GM19099 (cell line): Measurements from ENCODE around the gene HSPH1.
A peak's percentile ranks its signal among the peaks of the same experiment; 100 is the strongest.

Experiments used
- POLR2A ChIP-seq: IDR thresholded peaks from 3 replicates; pipeline ENCODE4 v1.6.1; 2011; ENCODE audit warnings: low read depth; ENCODE audit not compliant: insufficient read length; ENCODE audit errors: extremely low read depth

The HSPH1 gene

DNA sequence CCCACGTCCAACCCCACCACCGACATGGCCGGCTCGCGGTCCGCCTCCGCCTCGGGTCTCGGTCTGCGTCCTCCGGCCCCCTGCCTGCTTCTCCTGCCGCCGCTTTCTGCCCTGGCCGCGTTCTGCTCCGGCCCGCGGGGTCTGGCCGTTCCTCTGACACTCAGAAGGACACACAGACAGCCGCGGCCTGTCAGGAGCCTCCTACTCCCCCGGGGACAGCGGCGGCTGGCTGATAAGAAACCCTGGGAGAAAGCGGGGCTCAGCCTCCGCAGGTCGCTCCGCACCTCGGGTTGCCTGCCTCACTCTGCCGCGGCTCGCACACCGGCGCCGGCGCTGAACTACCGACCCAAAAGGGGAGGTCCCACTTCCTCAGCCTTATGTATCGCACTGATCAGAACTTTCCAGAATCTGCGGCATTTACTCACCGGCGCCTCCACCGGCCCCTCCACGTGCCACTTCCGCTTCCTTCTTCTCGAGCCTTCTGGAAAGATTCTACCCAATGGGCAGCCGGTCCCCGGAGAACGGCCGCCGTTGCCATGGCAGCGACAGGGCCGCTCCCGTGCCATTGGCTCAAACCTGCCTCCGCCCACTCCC is at the start of gene HSPH1:
Gene HSPH1, minus strand, starts transcription at position 348 of the 594 bp plus-strand sequence. Its CDS starts 322 bp downstream, at position 26.
- peak; percentile 91 for TF ChIP-seq POLR2A

DNA sequence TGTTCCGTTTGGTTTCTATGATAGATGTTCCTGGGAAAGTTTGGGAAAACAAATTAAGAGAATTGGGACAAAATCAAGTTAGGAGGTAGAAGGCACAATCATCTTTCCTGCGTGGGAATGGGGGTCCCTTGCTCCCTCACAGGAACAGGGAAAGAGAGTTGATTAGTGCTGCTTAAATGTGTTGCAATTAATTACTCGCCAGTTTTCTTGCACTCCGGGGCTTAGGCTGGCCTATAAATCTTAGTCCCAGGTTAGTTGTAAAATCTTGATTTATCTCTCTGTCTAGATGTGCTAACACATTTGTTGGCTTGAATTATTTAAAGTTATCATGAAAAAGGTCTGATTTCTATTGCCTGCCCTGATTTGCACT is 48.1 kb upstream of the HSPH1 start:
- TF ChIP-seq POLR2A = no peak

- TF ChIP-seq POLR2A = no peak
Observed at GRCh38 chr13:31209172-31209840, 47.6 kb upstream of the HSPH1 start.

GRCh38 chr13:31208559-31209122 is 46.9 kb upstream of the HSPH1 start:
- no peak for TF ChIP-seq POLR2A

DNA sequence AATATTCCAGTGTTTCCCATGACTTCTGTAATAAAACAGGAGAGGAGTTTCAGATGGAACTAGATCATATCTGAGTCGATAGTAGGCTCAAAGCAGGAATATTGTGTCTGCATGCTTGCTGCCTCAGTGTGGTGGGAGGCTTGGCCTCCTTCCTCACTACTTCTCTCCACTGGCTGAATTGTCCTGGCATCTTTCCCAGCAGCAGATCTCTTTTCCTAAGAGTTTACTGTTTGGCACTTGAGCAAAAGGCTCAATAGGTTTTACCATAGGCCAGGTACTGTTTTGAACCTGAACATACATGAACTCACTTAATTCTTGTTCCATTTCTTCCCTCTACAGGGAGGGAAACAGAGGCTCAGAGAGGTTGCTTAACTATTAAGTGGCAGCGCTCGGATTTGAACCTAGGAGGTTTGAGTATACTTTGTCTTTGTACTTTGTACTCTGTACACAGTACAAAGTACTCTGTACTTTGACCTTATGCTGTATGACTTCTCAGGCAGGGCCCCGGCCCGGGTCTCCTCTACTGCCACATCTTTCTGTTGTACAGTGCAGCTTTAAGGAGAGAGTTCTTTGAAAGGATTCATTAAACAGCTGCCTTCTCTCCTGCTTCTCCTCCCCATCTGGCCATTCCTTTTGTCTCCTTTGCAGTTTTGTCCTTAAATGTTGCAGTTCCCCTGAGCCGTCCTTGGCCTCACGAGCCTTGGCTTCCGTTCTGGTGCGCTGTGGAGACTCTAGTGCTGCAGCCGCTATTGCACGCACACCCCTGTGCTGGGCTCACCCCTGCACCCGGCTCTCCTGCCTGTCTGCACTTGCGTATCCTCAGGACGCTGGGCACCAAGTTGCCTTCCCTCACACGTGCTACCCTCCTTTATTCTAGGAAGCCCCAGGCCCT is 46.2 kb upstream of the HSPH1 start:
- no peak for TF ChIP-seq POLR2A

- TF ChIP-seq POLR2A = no peak
Observed at GRCh38 chr13:31204592-31204991, 42.9 kb upstream of the HSPH1 start.

DNA sequence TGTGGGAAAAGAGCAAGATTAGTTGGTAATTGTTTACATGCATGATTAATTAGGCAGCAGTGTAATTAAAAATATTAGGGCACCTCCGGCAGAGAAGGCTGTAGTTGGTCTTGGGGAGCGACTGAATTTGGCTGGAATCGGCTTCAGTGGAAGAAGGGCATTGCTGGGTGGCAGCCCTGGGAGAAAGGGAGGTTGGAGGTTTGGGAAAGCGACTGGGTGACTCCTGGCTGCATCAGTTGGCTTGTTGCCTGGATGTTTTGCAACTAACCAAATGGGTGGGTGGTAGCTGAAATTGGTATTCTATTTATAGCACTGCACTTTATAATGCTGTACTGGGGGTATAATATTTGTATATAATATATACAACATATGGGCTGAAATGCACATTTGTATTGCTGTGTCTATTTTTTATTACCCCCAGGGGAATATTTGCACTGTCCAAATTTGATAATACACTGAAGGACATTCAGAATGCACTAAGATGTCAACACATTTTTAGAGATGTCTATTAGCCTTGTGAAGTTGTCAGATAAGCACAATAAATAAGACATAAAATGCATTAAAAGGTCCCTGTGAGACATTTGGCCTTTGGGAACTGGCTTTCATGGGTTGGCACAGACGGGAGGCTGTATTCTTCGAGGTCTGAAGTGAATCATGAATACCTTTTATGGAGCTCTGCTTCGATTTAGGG is 39.8 kb upstream of the HSPH1 start:
- no peak for TF ChIP-seq POLR2A

DNA sequence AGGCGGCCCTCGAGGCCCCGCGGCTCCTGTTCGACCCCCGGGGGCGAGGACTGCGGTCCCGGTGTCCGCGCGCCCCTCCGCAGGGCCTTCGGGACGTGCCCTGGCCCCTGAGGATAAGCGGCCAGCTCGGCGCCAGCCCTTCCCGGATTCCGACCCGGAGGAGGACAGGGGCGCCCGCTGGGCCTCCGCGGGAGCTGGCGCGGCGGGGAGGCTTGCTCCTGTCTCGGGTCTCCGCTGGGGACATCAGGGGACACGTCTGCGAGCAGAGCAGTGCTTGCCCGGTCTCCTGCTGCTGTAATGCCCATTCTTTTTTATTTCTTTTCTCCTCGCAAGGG is 38.9 kb upstream of the HSPH1 start:
- TF ChIP-seq POLR2A = no peak

DNA sequence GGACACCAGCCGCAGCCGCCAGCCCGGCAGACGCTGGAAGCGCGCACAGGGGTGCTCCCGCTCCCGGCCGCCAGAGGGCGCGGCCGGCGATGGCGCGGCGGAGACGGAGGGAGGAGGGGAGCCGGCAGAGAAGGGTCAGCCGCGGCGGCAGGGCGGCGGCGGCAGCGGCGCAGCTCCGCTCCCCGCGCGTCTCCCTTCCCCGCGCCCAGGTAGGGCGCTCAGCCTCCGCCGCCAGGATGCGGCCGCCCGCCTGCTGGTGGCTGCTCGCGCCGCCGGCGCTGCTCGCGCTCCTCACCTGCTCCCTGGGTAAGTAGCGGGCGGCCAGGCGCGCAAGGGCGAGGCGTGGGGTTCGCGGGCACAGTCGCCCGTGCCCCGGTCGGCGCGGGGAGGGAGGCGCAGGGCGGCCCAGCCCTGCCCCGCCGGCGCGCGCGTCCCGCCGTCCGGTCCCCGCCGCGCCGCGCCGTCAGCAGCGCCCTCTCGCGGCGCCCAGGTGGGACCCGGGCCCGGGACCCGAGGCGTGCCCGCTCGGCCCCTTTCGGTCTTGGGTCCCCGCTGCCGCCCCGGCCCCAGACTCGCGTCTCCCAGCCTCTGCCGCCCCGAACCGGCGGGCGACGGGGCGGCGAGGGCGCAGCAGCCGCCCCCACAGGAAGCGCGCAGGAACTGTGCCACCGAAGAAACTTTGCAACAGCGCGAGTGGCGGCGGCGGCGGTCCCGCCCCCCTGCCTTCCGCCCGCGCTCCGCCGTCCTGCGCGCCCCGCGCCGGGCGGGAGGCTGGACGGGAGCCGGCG is 38.3 kb upstream of the HSPH1 start, which contains the start of gene B3GLCT:
Gene B3GLCT, plus strand, starts transcription at position 127 of the 788 bp plus-strand sequence. Its CDS starts 110 bp downstream, at position 237.
- TF ChIP-seq POLR2A = no peak

DNA sequence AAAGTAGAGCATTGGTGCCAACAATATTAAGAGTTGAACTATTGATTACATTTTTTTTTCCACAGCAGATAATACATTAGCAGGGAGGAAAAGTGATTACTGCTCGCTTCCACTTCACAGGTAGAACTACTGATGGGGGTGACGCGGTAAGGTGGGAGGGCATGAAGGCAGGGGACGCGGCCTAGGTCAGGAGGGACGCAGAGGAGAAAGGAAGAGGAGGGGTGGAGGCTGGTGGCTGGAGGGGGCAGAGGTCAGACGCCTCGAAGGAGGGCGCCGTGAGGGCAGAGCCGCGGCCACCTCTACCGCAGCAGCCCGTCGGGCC is 37.8 kb upstream of the HSPH1 start:
- TF ChIP-seq POLR2A = no peak

- TF ChIP-seq POLR2A = no peak
Observed at GRCh38 chr13:31198519-31198918, 36.8 kb upstream of the HSPH1 start.

DNA sequence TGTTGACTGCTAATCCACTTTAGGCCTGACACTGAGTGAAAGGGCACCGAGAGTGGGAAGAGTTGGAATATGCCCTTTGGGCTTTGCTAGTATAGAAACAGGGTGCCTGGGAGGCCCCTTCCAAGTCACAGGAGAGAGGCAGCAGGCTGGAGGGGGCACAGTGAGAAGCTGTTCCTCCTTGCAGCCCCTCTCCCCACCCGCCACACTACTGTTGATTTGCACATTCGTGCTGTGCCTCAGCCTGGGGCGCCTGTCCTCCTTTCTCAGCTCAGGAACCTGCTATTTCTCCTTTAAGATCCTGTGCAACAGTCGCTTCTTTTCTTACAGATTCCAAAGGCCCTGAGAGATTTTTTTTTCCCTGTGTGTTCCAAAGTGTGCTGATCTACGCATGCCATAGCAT is 35.3 kb upstream of the HSPH1 start:
- no peak for TF ChIP-seq POLR2A

DNA sequence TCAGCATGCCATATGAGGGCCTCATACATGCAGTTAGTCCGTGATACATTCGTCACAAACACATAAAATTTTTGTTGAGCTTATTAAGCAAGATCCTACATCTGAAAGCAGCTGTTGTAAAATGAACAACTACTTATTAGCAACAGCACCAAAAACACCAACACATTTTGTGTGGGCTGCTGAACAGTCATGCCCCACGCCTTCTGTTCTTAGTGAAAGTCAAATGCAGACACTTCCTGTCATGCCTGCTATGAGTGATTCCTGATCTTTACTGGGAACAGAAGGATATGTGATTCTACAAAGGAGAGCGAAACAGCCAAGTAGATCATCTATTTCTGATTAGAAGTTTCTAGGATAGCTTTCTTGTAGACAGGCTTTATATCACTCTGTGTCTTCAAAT is 33.9 kb upstream of the HSPH1 start:
- no peak for TF ChIP-seq POLR2A

DNA sequence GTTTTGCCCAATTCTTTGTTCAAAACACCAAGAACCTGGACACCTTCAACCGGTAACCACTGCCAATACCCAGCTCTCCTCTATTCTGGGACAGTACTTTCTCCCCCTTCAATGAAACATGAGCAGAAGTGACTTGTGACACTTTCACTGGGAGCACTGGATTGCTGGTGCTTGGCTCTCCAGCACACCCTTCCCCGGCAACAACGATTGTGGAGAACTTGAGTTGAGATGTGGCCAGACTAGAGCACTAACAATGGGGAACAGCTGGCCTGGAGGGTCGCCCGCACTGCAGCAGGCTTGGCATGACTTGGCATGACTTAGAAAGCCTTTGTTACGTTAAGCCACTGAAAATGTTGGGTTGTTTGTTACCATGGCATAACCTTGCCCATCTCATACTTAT is 30.6 kb upstream of the HSPH1 start:
- TF ChIP-seq POLR2A = no peak
